Kidney (tissue), 14 donors: ENCODE results near the gene PARVG. TPM values are rescaled to one million over a fixed set of nuclear protein-coding genes. Genes with fewer than 3 reads are reported as not detected.

Experiments
- DNase-seq, 5 donors: peaks; one replicate each; pipeline ENCODE4 v3.0.0-alpha.2; 2013 to 2020
- FAIRE-seq: peaks from 2 replicates; lab custom pipeline; 2012; peaks lifted over from hg19 to GRCh38; lab: Jason Lieb, UNC
- H3K27ac ChIP-seq, 2 donors: one replicate each; pipeline ENCODE4 v1.7.0; 2013; ENCODE audit warnings: low read depth in 2 of 2, low read length in 2 of 2, inconsistent platforms in 1 of 2
- H3K27me3 ChIP-seq: one replicate; pipeline ENCODE4 v1.7.1; 2013; ENCODE audit warnings: low read length, inconsistent platforms; ENCODE audit not compliant: control insufficient read depth, insufficient read depth
- H3K36me3 ChIP-seq, 3 donors: one replicate each; pipeline versions ENCODE4 v1.7.0 to v1.7.1; 2013; ENCODE audit warnings: low read length in 3 of 3, control low read depth in 1 of 3, inconsistent platforms in 1 of 3; ENCODE audit not compliant: insufficient read depth in 3 of 3, control insufficient read depth in 2 of 3
- H3K4me1 ChIP-seq, 3 donors: one replicate each; pipeline versions ENCODE4 v1.7.0 to v1.7.1; 2013; ENCODE audit warnings: low read length in 3 of 3, inconsistent platforms in 1 of 3, low read depth in 1 of 3; ENCODE audit not compliant: control insufficient read depth in 2 of 3, insufficient read depth in 2 of 3
- H3K4me3 ChIP-seq, 3 donors: one replicate each; pipeline versions ENCODE4 v1.7.0 to v1.8.1; 2013; ENCODE audit warnings: low read length in 3 of 3, control low read depth in 1 of 3, inconsistent platforms in 1 of 3
- H3K9ac ChIP-seq, 3 donors: one replicate each; pipeline versions ENCODE4 v1.7.0 to v1.7.1; 2013; ENCODE audit warnings: low read length in 3 of 3, control low read depth in 1 of 3, inconsistent platforms in 1 of 3
- H3K9me3 ChIP-seq, 3 donors: one replicate each; pipeline versions ENCODE4 v1.7.0 to v1.7.1; 2013; ENCODE audit warnings: low read length in 3 of 3, control low read depth in 1 of 3, inconsistent platforms in 1 of 3; ENCODE audit not compliant: control insufficient read depth in 2 of 3, insufficient read depth in 1 of 3
- CTCF ChIP-seq: IDR thresholded peaks from 3 replicates; pipeline ENCODE4 v1.5.1; 2012; ENCODE audit warnings: mild to moderate bottlenecking, moderate library complexity, borderline replicate concordance; ENCODE audit not compliant: insufficient read depth; ENCODE audit errors: extremely low read depth
- intact Hi-C: fragments of 100-400 bp; cut with DNase I; formaldehyde crosslinking; loops from one replicate; pipeline ENCODE4 v1.11.1; 2022
- polyA plus RNA-seq: library from polyadenylated mRNA; stranded (reverse); fragments of 350-450 nt; fragmentation: Illumina TruSeq; extraction: RNeasy Lipid Tissue Mini Kit (QIAGEN cat#74804); gene quantifications from one replicate; pipeline ENCODE4 v1.2.3, GENCODE V29; 2014; ENCODE audit warnings: low read depth, low replicate concordance; ENCODE audit not compliant: insufficient read depth
- total RNA-seq: library from RNA; stranded (reverse); fragmentation: NEBNext Ultra II Directional; extraction: Animal tissue kit (Norgen Biotek cat#: 25700); gene quantifications from one replicate; pipeline ENCODE4 v1.2.1, GENCODE V29; 2021
- donor health status: control.
- donor health status: control.
- donor health status: control.
- donor health status: control.
- donor health status: control.
- donor health status: DM: yes; HTN: yes; CAD: no.
- donor health status: Normal renal cell carcinoma (clear cell type).

Gene PARVG
- total and polyA plus RNA-seq, 2 donors from 2014 or later = 2.5 to 20.9 TPM

GRCh38 chr22:44157916-44158618 is 22.7 kb upstream of the PARVG start:
- FAIRE-seq = no peak
- Histone ChIP-seq H3K9ac (no peak overlapping the region), H3K27me3 (no peaks in the 10 kb centered on the region), H3K27ac (no peak overlapping the region), H3K4me1 (peaks cover 0 to 3% (median 2%) of the 10 kb centered on the region in 3 donors), H3K36me3 (no peaks in the 10 kb centered on the region), H3K4me3 (no peak overlapping the region), H3K9me3 (no peaks in the 10 kb centered on the region)
- intact Hi-C loops = no loop called here
- DNase-seq = no peak
- TF ChIP-seq CTCF = no peak

- no peaks in the 10 kb centered on the region for H3K27me3 ChIP-seq
- H3K27ac ChIP-seq = no peak overlapping the region
- TF ChIP-seq CTCF = no peak
- FAIRE-seq = no peak
- peak in 1 of 5 donors; percentile 22 for DNase-seq
- intact Hi-C loops = no loop called here
- no peaks in the 10 kb centered on the region for H3K36me3 ChIP-seq
- H3K4me3 ChIP-seq = no peak overlapping the region
- H3K4me1 ChIP-seq = peaks cover 0 to 3% (median 2%) of the 10 kb centered on the region in 3 donors
- no peak overlapping the region for H3K9ac ChIP-seq
- no peaks in the 10 kb centered on the region for H3K9me3 ChIP-seq
These were observed 21.9 kb upstream of the PARVG start for GRCh38 chr22:44158816-44159215.

GRCh38 chr22:44159221-44159620 is 21.5 kb upstream of the PARVG start:
- no peak for FAIRE-seq
- H3K4me1 ChIP-seq = peaks cover 0 to 3% (median 2%) of the 10 kb centered on the region in 3 donors
- H3K27me3 ChIP-seq = no peaks in the 10 kb centered on the region
- TF ChIP-seq CTCF = no peak
- no peak overlapping the region for H3K4me3 ChIP-seq
- no peaks in the 10 kb centered on the region for H3K36me3 ChIP-seq
- no peak overlapping the region for H3K9ac ChIP-seq
- intact Hi-C loops = no loop called here
- no peaks in the 10 kb centered on the region for H3K9me3 ChIP-seq
- H3K27ac ChIP-seq = no peak overlapping the region
- DNase-seq = peak in 1 of 5 donors; percentile 22

GRCh38 chr22:44159811-44160210 is 20.9 kb upstream of the PARVG start:
- intact Hi-C loops = no loop called here
- Histone ChIP-seq H3K9ac (no peak overlapping the region), H3K36me3 (no peaks in the 10 kb centered on the region), H3K9me3 (no peaks in the 10 kb centered on the region), H3K27ac (no peak overlapping the region), H3K4me1 (no peaks in the 10 kb centered on the region), H3K4me3 (no peak overlapping the region), H3K27me3 (no peaks in the 10 kb centered on the region)
- FAIRE-seq (no peak), DNase-seq (peak in 1 of 5 donors; percentile 13)
- no peak for TF ChIP-seq CTCF
